ENCODE data around the gene GLRX3. TPM values are rescaled to one million over a fixed set of nuclear protein-coding genes. Genes with fewer than 3 reads are reported as not detected.
"Not testable (repeated sequence)": the region's sequence is repeated elsewhere in the genome, so short reads cannot be mapped to it uniquely, and the experiment has no call there.

Gene GLRX3
- total RNA-seq, 5 donors from 2014 or later (not counting 1 experiment from before 2014, with no cell fraction given) = 32.4 to 40.7 (median 35.4) TPM

- H3K4me3 Mint-ChIP-seq; H3K4me1 ChIP-seq (ENCODE audit: control insufficient read depth in 1 of 2, extremely low read depth in 1 of 2, insufficient read depth in 2 of 2, low read length in 2 of 2); CTCF ChIA-PET; H3K4me3 ChIP-seq (ENCODE audit: control insufficient read depth in 1 of 2, extremely low read depth in 1 of 2, low read length in 1 of 2); H3K27ac ChIP-seq (ENCODE audit: low read length); ATAC-seq (replicated peaks in 1 of 4); H3K36me3 ChIP-seq (ENCODE audit: control insufficient read depth in 2 of 2, extremely low read depth in 1 of 2, insufficient read depth in 1 of 2, low read length in 1 of 2); H3K9me3 ChIP-seq; H3K27me3 ChIP-seq (replicated peaks in 1 of 2; ENCODE audit: control insufficient read depth in 2 of 2, extremely low read depth in 1 of 2, insufficient read depth in 2 of 2, low read length in 1 of 2); DNase-seq; H3K27me3 Mint-ChIP-seq; H3K27ac Mint-ChIP-seq; H3K36me3 Mint-ChIP-seq; H3K9me3 Mint-ChIP-seq: not testable (repeated sequence)
- no CpG with 5 or more reads among the region's 4 CpGs for WGBS (ENCODE audit: insufficient coverage)
- POLR2A ChIA-PET = interaction anchor here in 1 of 2 donors (0.6 kb wide), 1 partner anchor 28 kb away, joined by 4 read pairs; no protein-coding TSS in a partner anchor
- H3K4me1 Mint-ChIP-seq = peaks cover 10 to 11% (median 11%) of the 10 kb centered on the region in 3 donors
Observed at GRCh38 chr10:130116942-130117341, 19.2 kb upstream of the GLRX3 start.

GRCh38 chr10:130117535-130117934 lies 18.7 kb upstream of the GLRX3 start:
- H3K4me1 ChIP-seq (ENCODE audit: control insufficient read depth in 1 of 2, extremely low read depth in 1 of 2, insufficient read depth in 2 of 2, low read length in 2 of 2); H3K4me3 Mint-ChIP-seq; H3K27me3 Mint-ChIP-seq; H3K9me3 ChIP-seq; POLR2A ChIA-PET; H3K27ac Mint-ChIP-seq; ATAC-seq (replicated peaks in 1 of 4); H3K36me3 ChIP-seq (ENCODE audit: control insufficient read depth in 2 of 2, extremely low read depth in 1 of 2, insufficient read depth in 1 of 2, low read length in 1 of 2); H3K9me3 Mint-ChIP-seq; H3K27ac ChIP-seq (ENCODE audit: low read length); H3K36me3 Mint-ChIP-seq; H3K27me3 ChIP-seq (replicated peaks in 1 of 2; ENCODE audit: control insufficient read depth in 2 of 2, extremely low read depth in 1 of 2, insufficient read depth in 2 of 2, low read length in 1 of 2); DNase-seq; CTCF ChIA-PET; H3K4me1 Mint-ChIP-seq; H3K4me3 ChIP-seq (ENCODE audit: control insufficient read depth in 1 of 2, extremely low read depth in 1 of 2, low read length in 1 of 2): not testable (repeated sequence)
- whole genome bisulfite sequencing (ENCODE audit: insufficient coverage) = 35% methylated on average over 2 of the region's 6 CpGs

GRCh38 chr10:130121486-130122079 lies 14.6 kb upstream of the GLRX3 start:
- no peaks in the 10 kb centered on the region for H3K9me3 ChIP-seq
- H3K36me3 ChIP-seq (ENCODE audit: control insufficient read depth in 2 of 2, extremely low read depth in 1 of 2, insufficient read depth in 1 of 2, low read length in 1 of 2) = no peaks in the 10 kb centered on the region
- Mint-ChIP-seq H3K36me3 (no peaks in the 10 kb centered on the region), H3K9me3 (peaks cover 0 to 10% (median 9%) of the 10 kb centered on the region in 3 donors), H3K27ac (no peak overlapping the region), H3K27me3 (peaks cover 3 to 4% of the 10 kb centered on the region in 2 donors), H3K4me3 (no peak overlapping the region), H3K4me1 (no peaks in the 10 kb centered on the region)
- H3K27me3 ChIP-seq (replicated peaks in 1 of 2; ENCODE audit: control insufficient read depth in 2 of 2, extremely low read depth in 1 of 2, insufficient read depth in 2 of 2, low read length in 1 of 2) = peaks cover 0 to 6% of the 10 kb centered on the region in 2 experiments
- H3K4me3 ChIP-seq (ENCODE audit: control insufficient read depth in 1 of 2, extremely low read depth in 1 of 2, low read length in 1 of 2) = no peak overlapping the region
- no peak overlapping the region for H3K27ac ChIP-seq (ENCODE audit: low read length)
- ATAC-seq (replicated peaks in 1 of 4) (no peak), DNase-seq (no peak)
- WGBS (ENCODE audit: insufficient coverage) = 75% methylated on average over 7 of the region's 13 CpGs
- ChIA-PET CTCF (interaction anchor here in 1 of 2 donors (0.5 kb wide), 1 partner anchor 142 kb away, joined by 3 read pairs; no protein-coding TSS in a partner anchor), POLR2A (no interaction called here)
- H3K4me1 ChIP-seq (ENCODE audit: control insufficient read depth in 1 of 2, extremely low read depth in 1 of 2, insufficient read depth in 2 of 2, low read length in 2 of 2) = no peaks in the 10 kb centered on the region

GRCh38 chr10:130127364-130128061 lies 8.7 kb upstream of the GLRX3 start:
- Mint-ChIP-seq H3K9me3 (no peaks in the 10 kb centered on the region), H3K36me3 (no peaks in the 10 kb centered on the region), H3K4me1 (peaks cover 6 to 8% (median 7%) of the 10 kb centered on the region in 3 donors), H3K27ac (no peak overlapping the region), H3K27me3 (peaks cover 19 to 33% of the 10 kb centered on the region in 2 donors), H3K4me3 (no peak overlapping the region)
- H3K27ac ChIP-seq (ENCODE audit: low read length) = no peak overlapping the region
- ChIA-PET CTCF (interaction anchor here (0.6 to 4.1 kb wide), 8 partner anchors 8 to 1554 kb away, joined by 3 to 23 read pairs (median 6); partner anchors contain the start of genes C10orf143 (in 1 of the 2) and GLRX3 (in 1 of the 2)), POLR2A (interaction anchor here in 1 of 2 donors (0.7 kb wide), 2 partner anchors 365 to 1612 kb away, joined by 4 read pairs; no protein-coding TSS in a partner anchor)
- ATAC-seq (replicated peaks in 1 of 4) (peak; percentile 84 to 98 (median 92)), DNase-seq (peak in 32 of 35 experiments; percentile 11 to 77 (median 35))
- H3K36me3 ChIP-seq (ENCODE audit: control insufficient read depth in 2 of 2, extremely low read depth in 1 of 2, insufficient read depth in 1 of 2, low read length in 1 of 2) = no peaks in the 10 kb centered on the region
- 27% methylated on average over 6 of the region's 10 CpGs for WGBS (ENCODE audit: insufficient coverage)
- H3K27me3 ChIP-seq (replicated peaks in 1 of 2; ENCODE audit: control insufficient read depth in 2 of 2, extremely low read depth in 1 of 2, insufficient read depth in 2 of 2, low read length in 1 of 2) = peaks cover 0 to 32% of the 10 kb centered on the region in 2 experiments
- peaks cover 0 to 5% of the 10 kb centered on the region in 2 experiments for H3K4me1 ChIP-seq (ENCODE audit: control insufficient read depth in 1 of 2, extremely low read depth in 1 of 2, insufficient read depth in 2 of 2, low read length in 2 of 2)
- H3K4me3 ChIP-seq (ENCODE audit: control insufficient read depth in 1 of 2, extremely low read depth in 1 of 2, low read length in 1 of 2) = no peak overlapping the region
- H3K9me3 ChIP-seq = no peaks in the 10 kb centered on the region

- ATAC-seq (replicated peaks in 1 of 4) = no peak
- Mint-ChIP-seq H3K27ac (no peak overlapping the region), H3K4me3 (no peak overlapping the region), H3K4me1 (peaks cover 6 to 8% (median 7%) of the 10 kb centered on the region in 3 donors), H3K9me3 (no peaks in the 10 kb centered on the region), H3K36me3 (no peaks in the 10 kb centered on the region), H3K27me3 (peaks cover 19 to 33% of the 10 kb centered on the region in 2 donors)
- no peak overlapping the region for H3K27ac ChIP-seq (ENCODE audit: low read length)
- CTCF ChIA-PET = interaction anchor here (1.0 to 4.1 kb wide), 7 partner anchors 8 to 239 kb away, joined by 3 to 23 read pairs (median 4); partner anchors contain the start of genes C10orf143 (in 1 of the 2) and GLRX3 (in 1 of the 2)
- H3K27me3 ChIP-seq (replicated peaks in 1 of 2; ENCODE audit: control insufficient read depth in 2 of 2, extremely low read depth in 1 of 2, insufficient read depth in 2 of 2, low read length in 1 of 2) = peaks cover 0 to 32% of the 10 kb centered on the region in 2 experiments
- H3K4me3 ChIP-seq (ENCODE audit: control insufficient read depth in 1 of 2, extremely low read depth in 1 of 2, low read length in 1 of 2) = no peak overlapping the region
- peaks cover 0 to 5% of the 10 kb centered on the region in 2 experiments for H3K4me1 ChIP-seq (ENCODE audit: control insufficient read depth in 1 of 2, extremely low read depth in 1 of 2, insufficient read depth in 2 of 2, low read length in 2 of 2)
- no peaks in the 10 kb centered on the region for H3K9me3 ChIP-seq
- no CpG with 5 or more reads among the region's 3 CpGs for WGBS (ENCODE audit: insufficient coverage)
- POLR2A ChIA-PET = interaction anchor here in 1 of 2 donors (0.6 kb wide), 1 partner anchor 1098 kb away, joined by 3 read pairs; no protein-coding TSS in a partner anchor
- no peaks in the 10 kb centered on the region for H3K36me3 ChIP-seq (ENCODE audit: control insufficient read depth in 2 of 2, extremely low read depth in 1 of 2, insufficient read depth in 1 of 2, low read length in 1 of 2)
- no peak for DNase-seq
Observed at GRCh38 chr10:130128062-130128781, 8.0 kb upstream of the GLRX3 start.

- H3K4me3 Mint-ChIP-seq = no peak overlapping the region
- ChIA-PET CTCF (interaction anchor here (1.0 to 4.1 kb wide), 3 partner anchors 10 to 22 kb away, joined by 3 to 23 read pairs (median 3); partner anchors contain the start of gene C10orf143 (in 1 of the 2)), POLR2A (interaction anchor here in 1 of 2 donors (0.6 kb wide), 1 partner anchor 1099 kb away, joined by 3 read pairs; no protein-coding TSS in a partner anchor)
- H3K27ac Mint-ChIP-seq = no peak overlapping the region
- H3K27me3 ChIP-seq (replicated peaks in 1 of 2; ENCODE audit: control insufficient read depth in 2 of 2, extremely low read depth in 1 of 2, insufficient read depth in 2 of 2, low read length in 1 of 2) = peaks cover 0 to 34% of the 10 kb centered on the region in 2 experiments
- no peak overlapping the region for H3K27ac ChIP-seq (ENCODE audit: low read length)
- H3K36me3 ChIP-seq (ENCODE audit: control insufficient read depth in 2 of 2, extremely low read depth in 1 of 2, insufficient read depth in 1 of 2, low read length in 1 of 2) = no peaks in the 10 kb centered on the region
- H3K4me3 ChIP-seq (ENCODE audit: control insufficient read depth in 1 of 2, extremely low read depth in 1 of 2, low read length in 1 of 2) = no peak overlapping the region
- no peaks in the 10 kb centered on the region for H3K9me3 ChIP-seq
- DNase-seq = no peak
- peaks cover 19 to 33% of the 10 kb centered on the region in 2 donors for H3K27me3 Mint-ChIP-seq
- peaks cover 0 to 5% of the 10 kb centered on the region in 2 experiments for H3K4me1 ChIP-seq (ENCODE audit: control insufficient read depth in 1 of 2, extremely low read depth in 1 of 2, insufficient read depth in 2 of 2, low read length in 2 of 2)
- H3K9me3 Mint-ChIP-seq = no peaks in the 10 kb centered on the region
- 47% methylated on average over 7 of the region's 27 CpGs for WGBS (ENCODE audit: insufficient coverage)
- no peak for ATAC-seq (replicated peaks in 1 of 4)
- H3K36me3 Mint-ChIP-seq = no peaks in the 10 kb centered on the region
- peaks cover 6 to 8% (median 7%) of the 10 kb centered on the region in 3 donors for H3K4me1 Mint-ChIP-seq
Observed at GRCh38 chr10:130128922-130129321, 7.3 kb upstream of the GLRX3 start.

All from T-cell (primary cell).